MM.1S (cell line): Measurements from ENCODE around the gene LVRN.

ENCODE experiments used
- DNase-seq: peaks from one replicate; pipeline ENCODE4 v3.0.0-alpha.2; 2015
- H2AFZ ChIP-seq: fragments of 300-600 bp; sonication (generic); 2 replicates; pipeline ENCODE4 v1.6.0; 2016; ENCODE audit warnings: antibody characterized with exemption, low read length
- H3F3A ChIP-seq: fragments of 300-600 bp; sonication (generic); 2 replicates; pipeline ENCODE4 v1.6.1; 2016; ENCODE audit warnings: mild to moderate bottlenecking, antibody characterized with exemption, low read length, moderate library complexity, mixed read lengths; ENCODE audit not compliant: insufficient read depth
- H3K27ac ChIP-seq: fragments of 300-600 bp; sonication (generic); 2 replicates; pipeline ENCODE4 v1.5.1; 2016; ENCODE audit warnings: mild to moderate bottlenecking, low read length
- H3K27me3 ChIP-seq: fragments of 300-600 bp; sonication (generic); replicated peaks from 2 replicates; pipeline ENCODE4 v1.6.0; 2016; ENCODE audit warnings: low read length; ENCODE audit not compliant: insufficient read depth
- H3K36me3 ChIP-seq: fragments of 300-600 bp; sonication (generic); replicated peaks from 2 replicates; pipeline ENCODE4 v1.6.1; 2016; ENCODE audit warnings: mild to moderate bottlenecking, low read length, mixed read lengths; ENCODE audit not compliant: insufficient read depth
- H3K4me1 ChIP-seq: fragments of 300-600 bp; sonication (generic); 2 replicates; pipeline ENCODE4 v1.6.1; 2016; ENCODE audit warnings: low read length, mixed read lengths
- H3K4me2 ChIP-seq: fragments of 300-600 bp; sonication (generic); 2 replicates; pipeline ENCODE4 v1.6.0; 2016; ENCODE audit warnings: low read depth, low read length
- H3K4me3 ChIP-seq: fragments of 300-600 bp; sonication (generic); 2 replicates; pipeline ENCODE4 v1.5.1; 2016; ENCODE audit warnings: low read length, mixed read lengths
- H3K79me2 ChIP-seq: fragments of 300-600 bp; sonication (generic); 2 replicates; pipeline ENCODE4 v1.6.1; 2016; ENCODE audit warnings: mixed run types, low read length, mixed read lengths
- H3K9ac ChIP-seq: fragments of 300-600 bp; sonication (generic); 2 replicates; pipeline ENCODE4 v1.6.1; 2016; ENCODE audit warnings: low read length, mixed read lengths
- H3K9me2 ChIP-seq: fragments of 300-600 bp; sonication (generic); replicated peaks from 2 replicates; pipeline ENCODE4 v1.6.1; 2016; ENCODE audit warnings: mild to moderate bottlenecking, low read length, mixed read lengths; ENCODE audit not compliant: insufficient read depth
- H3K9me3 ChIP-seq: fragments of 300-600 bp; sonication (generic); replicated peaks from 2 replicates; pipeline ENCODE4 v1.6.1; 2016; ENCODE audit warnings: mild to moderate bottlenecking, low read length, mixed read lengths; ENCODE audit not compliant: insufficient read depth
- H4K20me1 ChIP-seq: fragments of 300-600 bp; sonication (generic); 2 replicates; pipeline ENCODE4 v1.6.1; 2016; ENCODE audit warnings: mild to moderate bottlenecking, low read length, moderate library complexity, mixed read lengths; ENCODE audit not compliant: insufficient read depth
- CTCF ChIP-seq: fragments of 300-600 bp; sonication (generic); IDR thresholded peaks from 2 replicates; pipeline ENCODE4 v1.5.1; 2016; ENCODE audit warnings: antibody characterized with exemption, low read length, mixed read lengths
- EZH2 ChIP-seq: fragments of 300-600 bp; sonication (generic); optimal IDR thresholded peaks from 2 replicates; pipeline ENCODE3; 2017; ENCODE audit warnings: low read depth, mild to moderate bottlenecking, antibody characterized with exemption, low read length, mixed read lengths
- EZH2phosphoT487 ChIP-seq: fragments of 300-600 bp; sonication (generic); IDR thresholded peaks from 2 replicates; pipeline ENCODE4 v1.6.1; 2018; ENCODE audit warnings: antibody characterized with exemption, low read length

Gene LVRN

DNA sequence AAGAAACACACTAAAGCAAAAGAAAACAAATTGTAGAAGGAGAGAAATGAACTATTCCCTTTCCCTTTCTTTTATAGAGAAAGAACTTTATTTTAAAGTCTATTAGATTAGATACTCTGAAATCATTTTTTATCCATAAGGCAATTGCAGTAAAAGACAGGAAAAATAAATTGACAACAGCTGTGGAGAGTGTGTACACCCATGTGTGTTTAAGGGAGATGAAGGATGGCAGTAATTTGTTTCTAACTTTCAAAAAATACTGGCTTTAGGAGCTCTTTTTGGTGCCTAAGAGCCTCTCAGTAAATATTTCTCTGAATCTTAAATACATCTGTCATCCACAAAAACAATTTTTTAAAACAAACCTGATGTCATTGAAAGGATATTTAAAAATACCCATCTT lies 51.7 kb downstream of the LVRN start:
- H3K79me2 ChIP-seq: no peaks in the 10 kb centered on the region
- H3K9ac ChIP-seq: no peak overlapping the region
- H3K9me3 ChIP-seq: no peaks in the 10 kb centered on the region
- H3K4me2 ChIP-seq: no peak overlapping the region
- no peaks in the 10 kb centered on the region for H3K36me3 ChIP-seq
- H3K9me2 ChIP-seq: no peaks in the 10 kb centered on the region
- H4K20me1 ChIP-seq: no peaks in the 10 kb centered on the region
- TF ChIP-seq EZH2 (no peak), CTCF (no peak), EZH2phosphoT487 (no peak)
- H2AFZ ChIP-seq: no peak overlapping the region
- no peaks in the 10 kb centered on the region for H3F3A ChIP-seq
- H3K27me3 ChIP-seq: no peaks in the 10 kb centered on the region
- no peaks in the 10 kb centered on the region for H3K4me1 ChIP-seq
- H3K27ac ChIP-seq: no peak overlapping the region
- no peak for DNase-seq
- H3K4me3 ChIP-seq: no peak overlapping the region

DNA sequence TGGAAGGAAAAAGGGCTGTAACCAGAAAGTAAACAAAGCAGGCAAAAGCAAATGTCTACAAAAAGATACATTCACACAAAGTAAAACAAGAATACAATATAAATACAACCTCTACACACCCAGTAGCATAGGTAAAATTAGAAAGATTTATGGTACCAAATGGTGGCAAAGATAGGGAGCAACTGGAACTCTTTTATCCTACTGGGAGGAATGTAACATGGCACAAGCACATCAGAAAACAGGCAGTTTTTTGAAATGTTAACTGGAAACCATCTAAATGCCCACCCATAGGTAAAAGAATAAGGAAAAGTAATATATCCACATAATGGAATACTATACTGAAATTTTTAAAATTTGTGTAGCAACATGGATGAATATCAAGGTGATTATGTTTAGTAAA lies 61.3 kb downstream of the LVRN start:
- Histone ChIP-seq H3K4me3 (no peak overlapping the region), H3K27me3 (no peaks in the 10 kb centered on the region), H2AFZ (no peak overlapping the region), H3K9me2 (no peaks in the 10 kb centered on the region), H3K4me1 (no peaks in the 10 kb centered on the region), H4K20me1 (no peaks in the 10 kb centered on the region), H3K9me3 (no peaks in the 10 kb centered on the region), H3K36me3 (no peaks in the 10 kb centered on the region), H3K9ac (no peak overlapping the region), H3K79me2 (no peaks in the 10 kb centered on the region), H3K4me2 (no peak overlapping the region), H3F3A (no peaks in the 10 kb centered on the region), H3K27ac (no peak overlapping the region)
- TF ChIP-seq EZH2phosphoT487: no peak
- no peak for TF ChIP-seq EZH2
- no peak for DNase-seq

GRCh38 chr5:116025866-116026265 lies 63.6 kb downstream of the LVRN start:
- no peaks in the 10 kb centered on the region for H3K36me3 ChIP-seq
- H3K9ac ChIP-seq: no peak overlapping the region
- H2AFZ ChIP-seq: no peak overlapping the region
- no peaks in the 10 kb centered on the region for H3K9me3 ChIP-seq
- H3K4me2 ChIP-seq: no peak overlapping the region
- H3K4me3 ChIP-seq: no peak overlapping the region
- H3K79me2 ChIP-seq: no peaks in the 10 kb centered on the region
- TF ChIP-seq EZH2: no peak
- no peak for TF ChIP-seq EZH2phosphoT487
- TF ChIP-seq CTCF: no peak
- H3K27me3 ChIP-seq: no peaks in the 10 kb centered on the region
- H3K9me2 ChIP-seq: no peaks in the 10 kb centered on the region
- no peaks in the 10 kb centered on the region for H3F3A ChIP-seq
- DNase-seq: no peak
- H4K20me1 ChIP-seq: no peaks in the 10 kb centered on the region
- H3K4me1 ChIP-seq: no peaks in the 10 kb centered on the region
- no peak overlapping the region for H3K27ac ChIP-seq

- Histone ChIP-seq H3K4me2 (no peak within 1 kb of the TSS), H4K20me1 (no peaks in the 10 kb centered on the region), H3K9me2 (no peaks in the 10 kb centered on the region), H3K27ac (no peak within 1 kb of the TSS), H3K4me3 (no peak within 1 kb of the TSS), H3K36me3 (no peaks in the 10 kb centered on the region), H3K9me3 (no peaks in the 10 kb centered on the region), H3K79me2 (no peaks in the 10 kb centered on the region), H3F3A (no peaks in the 10 kb centered on the region), H3K27me3 (no peaks in the 10 kb centered on the region), H3K4me1 (peaks cover 10% of the 10 kb centered on the region), H2AFZ (no peak within 1 kb of the TSS), H3K9ac (no peak within 1 kb of the TSS)
- DNase-seq: no peak
- TF ChIP-seq EZH2: no peak
- no peak for TF ChIP-seq EZH2phosphoT487
- TF ChIP-seq CTCF: no peak
Measured at GRCh38 chr5:116032094-116032517, 69.8 kb downstream of the LVRN start, which contains the start of gene ARL14EPL. Gene ARL14EPL (plus strand): TSS chr5:116032472. CDS start chr5:116051466, 18,994 bp downstream.
